ENCODE measurements around the gene SETBP1. TPM values are rescaled to one million over a fixed set of nuclear protein-coding genes. Genes with fewer than 3 reads are reported as not detected.

Gene SETBP1
- 71.7 TPM for total RNA-seq
- 2.7 TPM for polyA plus RNA-seq (ENCODE audit: insufficient read depth, low read depth, low replicate concordance)
- long read RNA-seq, donor 1, partial matches to known transcripts = 6 of 6 reads
- long read RNA-seq, donor 1, other reads (novel, unspliced or antisense) = 0 of 6 reads
- long read RNA-seq, donor 2 = 0 reads
- long read RNA-seq, donor 3 = 0 reads
- long read RNA-seq, donor 4, partial matches to known transcripts = 0 of 1 reads
- long read RNA-seq, donor 4, other reads (novel, unspliced or antisense) = 0 of 1 reads
- long read RNA-seq, donor 5 = 0 reads
- long read RNA-seq, donor 6 = 0 reads
- long read RNA-seq, donor 7, partial matches to known transcripts = 2 of 14 reads
- long read RNA-seq, donor 7, other reads (novel, unspliced or antisense) = 12 of 14 reads
- long read RNA-seq, donor 8, partial matches to known transcripts = 10 of 10 reads
- long read RNA-seq, donor 8, other reads (novel, unspliced or antisense) = 0 of 10 reads
- long read RNA-seq, donor 9 = 0 reads
- long read RNA-seq, donor 10 = 0 reads

- intact Hi-C loops (cut with DNase I) = no loop called here
- H3K4me3 ChIP-seq (ENCODE audit: low read length in 3 of 3) = peak within 1 kb of the TSS; percentile 81 to 93 (median 92)
- peaks cover 3 to 24% (median 14%) of the 10 kb centered on the region in 3 donors for H3K4me1 ChIP-seq (ENCODE audit: control insufficient read depth in 2 of 3, insufficient read depth in 2 of 3, low read depth in 1 of 3, low read length in 3 of 3)
- H3K9ac ChIP-seq (ENCODE audit: low read length in 3 of 3) = peak within 1 kb of the TSS; percentile 65 to 91 (median 68)
- H3K27me3 ChIP-seq (ENCODE audit: control insufficient read depth, insufficient read depth, low read length) = no peaks in the 10 kb centered on the region
- no peaks in the 10 kb centered on the region for H3K36me3 ChIP-seq (ENCODE audit: control insufficient read depth in 2 of 3, insufficient read depth in 3 of 3, low read length in 3 of 3)
- peak; percentile 91 to 95 (median 94) for DNase-seq
- FAIRE-seq = no peak
- H3K27ac ChIP-seq (ENCODE audit: low read depth in 2 of 2, low read length in 2 of 2) = peak within 1 kb of the TSS; percentile 93 to 98
- no peak for TF ChIP-seq CTCF (IDR thresholded peaks at IDR 0.05; ENCODE audit: borderline replicate concordance, extremely low read depth, insufficient read depth)
- H3K9me3 ChIP-seq (ENCODE audit: control insufficient read depth in 2 of 3, insufficient read depth in 1 of 3, low read length in 3 of 3) = no peaks in the 10 kb centered on the region
These were observed at the start of gene SETBP1 for GRCh38 chr18:44680273-44681075. SETBP1 (plus strand) TSS chr18:44680888; CDS start chr18:44701347, 20,459 bp downstream.

GRCh38 chr18:44632469-44633145 is 48.1 kb upstream of the SETBP1 start:
- Histone ChIP-seq H3K9ac (ENCODE audit: low read length in 3 of 3) (no peak overlapping the region), H3K4me1 (ENCODE audit: control insufficient read depth in 2 of 3, insufficient read depth in 2 of 3, low read depth in 1 of 3, low read length in 3 of 3) (peaks cover 0 to 3% (median 0%) of the 10 kb centered on the region in 3 donors), H3K27me3 (ENCODE audit: control insufficient read depth, insufficient read depth, low read length) (no peaks in the 10 kb centered on the region), H3K27ac (ENCODE audit: low read depth in 2 of 2, low read length in 2 of 2) (no peak overlapping the region), H3K36me3 (ENCODE audit: control insufficient read depth in 2 of 3, insufficient read depth in 3 of 3, low read length in 3 of 3) (no peaks in the 10 kb centered on the region), H3K9me3 (ENCODE audit: control insufficient read depth in 2 of 3, insufficient read depth in 1 of 3, low read length in 3 of 3) (no peaks in the 10 kb centered on the region), H3K4me3 (ENCODE audit: low read length in 3 of 3) (no peak overlapping the region)
- DNase-seq (no peak), FAIRE-seq (no peak)
- TF ChIP-seq CTCF (IDR thresholded peaks at IDR 0.05; ENCODE audit: borderline replicate concordance, extremely low read depth, insufficient read depth) = no peak
- intact Hi-C loops (cut with DNase I) = no loop called here

GRCh38 chr18:44635546-44635945 is 45.1 kb upstream of the SETBP1 start:
- DNase-seq (no peak), FAIRE-seq (no peak)
- Histone ChIP-seq H3K36me3 (ENCODE audit: control insufficient read depth in 2 of 3, insufficient read depth in 3 of 3, low read length in 3 of 3) (no peaks in the 10 kb centered on the region), H3K27me3 (ENCODE audit: control insufficient read depth, insufficient read depth, low read length) (no peaks in the 10 kb centered on the region), H3K27ac (ENCODE audit: low read depth in 2 of 2, low read length in 2 of 2) (no peak overlapping the region), H3K9me3 (ENCODE audit: control insufficient read depth in 2 of 3, insufficient read depth in 1 of 3, low read length in 3 of 3) (no peaks in the 10 kb centered on the region), H3K9ac (ENCODE audit: low read length in 3 of 3) (no peak overlapping the region), H3K4me3 (ENCODE audit: low read length in 3 of 3) (no peak overlapping the region), H3K4me1 (ENCODE audit: control insufficient read depth in 2 of 3, insufficient read depth in 2 of 3, low read depth in 1 of 3, low read length in 3 of 3) (peaks cover 0 to 5% (median 0%) of the 10 kb centered on the region in 3 donors)
- intact Hi-C loops (cut with DNase I) = no loop called here
- TF ChIP-seq CTCF (IDR thresholded peaks at IDR 0.05; ENCODE audit: borderline replicate concordance, extremely low read depth, insufficient read depth) = no peak

Data from kidney (tissue), 22 donors.